B cell (primary cell): ENCODE results near the gene IL10RA. TPM values are rescaled to one million over a fixed set of nuclear protein-coding genes. Genes with fewer than 3 reads are reported as not detected.

ENCODE experiments used
- ATAC-seq: fragments of 200-7000 bp; cut with Tn5 transposase; one replicate; pipeline ENCODE4 v1.10.0; 2021; ENCODE audit warnings: low read depth, mild to moderate bottlenecking, moderate number of reproducible peaks, moderate library complexity
- CTCF ChIA-PET: fragments of 350-600 bp; sonication (Branson Sonifier 250); formaldehyde crosslinking; loops from one replicate; lab custom pipeline; 2021; ENCODE audit warnings: antibody characterized with exemption, inconsistent platforms; lab: Charles Lee
- POLR2A ChIA-PET: fragments of 350-600 bp; sonication (Branson Sonifier 250); formaldehyde crosslinking; loops from one replicate; lab custom pipeline; 2021; ENCODE audit warnings: antibody characterized with exemption; lab: Charles Lee
- DNase-seq: peaks from one replicate; pipeline ENCODE4 v3.0.0; 2013
- H2AFZ ChIP-seq: 2 replicates; pipeline ENCODE4 v1.6.1; 2012; ENCODE audit warnings: mild to moderate bottlenecking, low read depth, low read length; ENCODE audit not compliant: insufficient read depth, poor library complexity, severe bottlenecking
- H3K27ac ChIP-seq, 2 donors: 1 replicate in 1 of 2; 2 replicates in 1 of 2; pipeline ENCODE4 v1.5.1; 2012 to 2013; ENCODE audit warnings: low read length in 2 of 2, mild to moderate bottlenecking in 2 of 2, moderate library complexity in 1 of 2
- H3K27me3 ChIP-seq, 4 experiments: fragments of 200-600 bp in 1 of 4; sonication (generic) in 1 of 4; replicated peaks in 1 of 4; 1 replicate in 2 of 4; 2 replicates in 2 of 4; pipeline versions ENCODE4 v1.6.1 to v1.7.0; 2013 to 2016; ENCODE audit warnings: low read length in 3 of 4, mild to moderate bottlenecking in 2 of 4, mixed read lengths in 1 of 4, moderate library complexity in 1 of 4; ENCODE audit not compliant: insufficient read depth in 4 of 4, control insufficient read depth in 3 of 4; ENCODE audit errors: control extremely low read depth in 1 of 4
- H3K36me3 ChIP-seq, 2 experiments: replicated peaks in 1 of 2; 1 replicate in 1 of 2; 2 replicates in 1 of 2; pipeline versions ENCODE4 v1.6.1 to v1.7.1; 2013; ENCODE audit warnings: low read length in 1 of 2; ENCODE audit not compliant: insufficient read depth in 2 of 2, control insufficient read depth in 1 of 2; ENCODE audit errors: control extremely low read depth in 1 of 2, extremely low read depth in 1 of 2
- H3K4me1 ChIP-seq, 2 donors: fragments of 200-600 bp in 1 of 2; sonication (generic) in 1 of 2; 1 replicate in 1 of 2; 2 replicates in 1 of 2; pipeline versions ENCODE4 v1.5.1 to v1.6.1; 2013 to 2017; ENCODE audit warnings: low read length in 2 of 2; ENCODE audit not compliant: control insufficient read depth in 2 of 2, insufficient read depth in 2 of 2
- H3K4me2 ChIP-seq: replicated peaks from 2 replicates; pipeline ENCODE3; 2012; ENCODE audit warnings: mild to moderate bottlenecking, low read depth, low read length; ENCODE audit not compliant: poor library complexity, severe bottlenecking
- H3K4me3 ChIP-seq, 5 experiments: fragments of 200-600 bp in 1 of 5; sonication (generic) in 1 of 5; 1 replicate in 3 of 5; 2 replicates in 2 of 5; pipeline versions ENCODE4 v1.5.1 to v1.7.0; 2011 to 2016; ENCODE audit warnings: low read length in 4 of 5, mild to moderate bottlenecking in 4 of 5, low read depth in 2 of 5, control low read depth in 1 of 5, moderate library complexity in 1 of 5; ENCODE audit not compliant: insufficient read depth in 1 of 5; ENCODE audit errors: control extremely low read depth in 1 of 5, extremely low read depth in 1 of 5
- H3K79me2 ChIP-seq: fragments of 200-600 bp; sonication (generic); one replicate; pipeline ENCODE4 v1.6.0; 2016; ENCODE audit warnings: low read length; ENCODE audit not compliant: control insufficient read depth, insufficient read depth
- H3K9ac ChIP-seq: fragments of 200-600 bp; sonication (generic); 2 replicates; pipeline ENCODE4 v1.6.1; 2017; ENCODE audit warnings: mild to moderate bottlenecking, low read length, moderate library complexity
- H3K9me3 ChIP-seq, 3 donors: one replicate each; pipeline versions ENCODE4 v1.6.1 to v1.7.1; 2013; ENCODE audit warnings: low read length in 2 of 3; ENCODE audit not compliant: control insufficient read depth in 2 of 3, insufficient read depth in 1 of 3; ENCODE audit errors: control extremely low read depth in 1 of 3
- H4K20me1 ChIP-seq: 2 replicates; pipeline ENCODE4 v1.6.0; 2012; ENCODE audit warnings: mild to moderate bottlenecking, low read length; ENCODE audit not compliant: insufficient read depth, control insufficient read depth, poor library complexity, severe bottlenecking
- H3K27ac Mint-ChIP-seq: one replicate; pipeline ENCODE4 v1.8.0; 2021; ENCODE audit warnings: mixed read lengths
- H3K27me3 Mint-ChIP-seq: one replicate; pipeline ENCODE4 v1.8.0; 2021; ENCODE audit warnings: mixed read lengths
- H3K4me1 Mint-ChIP-seq: one replicate; pipeline ENCODE4 v1.8.0; 2021; ENCODE audit warnings: mixed read lengths
- H3K4me3 Mint-ChIP-seq: one replicate; pipeline ENCODE4 v1.8.0; 2021; ENCODE audit warnings: mixed read lengths
- H3K9me3 Mint-ChIP-seq: one replicate; pipeline ENCODE4 v1.8.0; 2022; ENCODE audit warnings: mixed read lengths; ENCODE audit not compliant: insufficient read depth
- CTCF ChIP-seq: fragments of 200-600 bp; IDR thresholded peaks from one replicate; pipeline ENCODE4 v1.8.0; 2022; ENCODE audit warnings: antibody characterized with exemption, mild to moderate bottlenecking
- EZH2 ChIP-seq: IDR thresholded peaks from 2 replicates; pipeline ENCODE4 v1.6.1; 2012; ENCODE audit warnings: borderline replicate concordance, low read depth, mild to moderate bottlenecking, moderate library complexity, low read length; ENCODE audit not compliant: insufficient read depth, poor library complexity, severe bottlenecking
- WGBS: methylation state at CpG from one replicate; pipeline ENCODE4 v1.1.5; 2013; ENCODE audit warnings: missing lambda C conversion rate; ENCODE audit not compliant: insufficient coverage; 5-methylcytosine and 5-hydroxymethylcytosine counted together
- intact Hi-C: fragments of 100-400 bp; cut with micrococcal nuclease; formaldehyde crosslinking; loops from one replicate; pipeline ENCODE4 v1.10.0; 2022
- polyA plus RNA-seq: library from polyadenylated mRNA; depleted of rRNA; stranded (reverse); fragments of >200 nt; gene quantifications from 2 replicates; pipeline ENCODE4 v1.2.3, GENCODE V29; 2012
- total RNA-seq, 2 donors: library from RNA; stranded (reverse); fragments of 120-200 nt in 1 of 2; gene quantifications; 1 replicate in 1 of 2; 2 replicates in 1 of 2; pipeline versions ENCODE4 v1.2.3 to v1.2.4, GENCODE V29; 2013 to 2022

IL10RA gene
- total and polyA plus RNA-seq, 2 donors (not counting 1 experiment from before 2014, with no cell fraction given) = 73.3 to 417 TPM

- ChIA-PET POLR2A (interaction anchor here (0.8 to 21.8 kb wide), 6 partner anchors 4 to 52 kb away, joined by 4 to 346 read pairs (median 9); partner anchors contain the start of gene IL10RA), CTCF (interaction anchor here (0.7 to 12.1 kb wide), 12 partner anchors 9 to 190 kb away, joined by 3 to 134 read pairs (median 6); partner anchors contain the start of gene IL10RA)
- H3K4me3 ChIP-seq = no peak overlapping the region
- H3K9me3 ChIP-seq = no peaks in the 10 kb centered on the region
- H2AFZ ChIP-seq = no peak overlapping the region
- 85% methylated on average over 2 of the region's 2 CpGs for WGBS
- TF ChIP-seq CTCF (no peak), EZH2 (no peak)
- no peaks in the 10 kb centered on the region for H3K27me3 Mint-ChIP-seq
- H3K27ac Mint-ChIP-seq = peak overlapping the region; percentile 85
- ATAC-seq (no peak), DNase-seq (no peak)
- peaks cover 9% of the 10 kb centered on the region for H3K79me2 ChIP-seq
- peaks cover 54% of the 10 kb centered on the region for H3K4me1 Mint-ChIP-seq
- no peaks in the 10 kb centered on the region for H4K20me1 ChIP-seq
- no peak overlapping the region for H3K9ac ChIP-seq
- H3K27ac ChIP-seq = peak overlapping the region in 1 of 2 donors; percentile 52
- H3K9me3 Mint-ChIP-seq = no peaks in the 10 kb centered on the region
- no peaks in the 10 kb centered on the region for H3K27me3 ChIP-seq
- peaks cover 17 to 22% of the 10 kb centered on the region in 2 donors for H3K4me1 ChIP-seq
- no peak overlapping the region for H3K4me3 Mint-ChIP-seq
- H3K36me3 ChIP-seq = peaks cover 7 to 87% of the 10 kb centered on the region in 2 experiments
- H3K4me2 ChIP-seq = no peak overlapping the region
- intact Hi-C loops = no loop called here
Observed at GRCh38 chr11:117997406-117997805, 11.2 kb downstream of the IL10RA start.

- no peaks in the 10 kb centered on the region for H3K27me3 ChIP-seq
- peaks cover 12% of the 10 kb centered on the region for H3K79me2 ChIP-seq
- no peaks in the 10 kb centered on the region for H3K9me3 Mint-ChIP-seq
- CTCF ChIA-PET = interaction anchor here (0.5 to 12.1 kb wide), 12 partner anchors 9 to 573 kb away, joined by 3 to 134 read pairs (median 6); no protein-coding TSS in a partner anchor
- TF ChIP-seq EZH2 = no peak
- no peak for TF ChIP-seq CTCF
- no peaks in the 10 kb centered on the region for H3K9me3 ChIP-seq
- H3K4me3 Mint-ChIP-seq = no peak overlapping the region
- ATAC-seq = no peak
- no peak overlapping the region for H3K9ac ChIP-seq
- no peak overlapping the region for H3K4me3 ChIP-seq
- H4K20me1 ChIP-seq = no peaks in the 10 kb centered on the region
- WGBS = 82% methylated on average over 4 of the region's 9 CpGs
- no peak for DNase-seq
- H3K27me3 Mint-ChIP-seq = no peaks in the 10 kb centered on the region
- H2AFZ ChIP-seq = no peak overlapping the region
- H3K36me3 ChIP-seq = peaks cover 7 to 81% of the 10 kb centered on the region in 2 experiments
- POLR2A ChIA-PET = interaction anchor here (0.6 to 21.8 kb wide), 9 partner anchors 5 to 56 kb away, joined by 3 to 346 read pairs (median 8); partner anchors contain the start of gene IL10RA
- intact Hi-C loops = no loop called here
- peaks cover 19 to 28% of the 10 kb centered on the region in 2 donors for H3K4me1 ChIP-seq
- H3K27ac Mint-ChIP-seq = peak overlapping the region; percentile 85
- H3K27ac ChIP-seq = peak overlapping the region; percentile 7 to 52
- peaks cover 54% of the 10 kb centered on the region for H3K4me1 Mint-ChIP-seq
- H3K4me2 ChIP-seq = no peak overlapping the region
Observed at GRCh38 chr11:117997823-117998579, 11.8 kb downstream of the IL10RA start.
